IPS DF 4.7 (cell line): ENCODE results near the gene IFI35.
"Not testable (repeated sequence)": the region's sequence is repeated elsewhere in the genome, so short reads cannot be mapped to it uniquely, and the experiment has no call there.

ENCODE experiments used
- DNase-seq: peaks from one replicate; pipeline ENCODE4 v3.0.0-alpha.2; 2013; ENCODE audit warnings: low spot score; ENCODE audit errors: extremely low read depth

The IFI35 gene

GRCh38 chr17:43024407-43025289 is 18.1 kb downstream of the IFI35 start, which contains the start of gene RND2:
Gene RND2, plus strand, starts transcription at chr17:43025231. Its CDS starts 117 bp downstream, at chr17:43025348.
- peak; percentile 96 for DNase-seq

- DNase-seq = no peak
Measured at GRCh38 chr17:43025290-43025657, 18.7 kb downstream of the IFI35 start.

GRCh38 chr17:43025766-43026537 is 19.4 kb downstream of the IFI35 start:
- no peak for DNase-seq

- no peak for DNase-seq
Measured at GRCh38 chr17:43026595-43026994, 20.0 kb downstream of the IFI35 start.

- no peak for DNase-seq
Measured at GRCh38 chr17:43027091-43028032, 20.8 kb downstream of the IFI35 start.

GRCh38 chr17:43028221-43028861 is 21.8 kb downstream of the IFI35 start:
- no peak for DNase-seq

- DNase-seq = no peak
Measured at GRCh38 chr17:43030137-43030767, 23.7 kb downstream of the IFI35 start.

GRCh38 chr17:43031666-43032065 is 25.1 kb downstream of the IFI35 start:
- DNase-seq = no peak

GRCh38 chr17:43033948-43034881 is 27.6 kb downstream of the IFI35 start:
- DNase-seq = no peak

- no peak for DNase-seq
Measured at GRCh38 chr17:43034894-43035293, 28.3 kb downstream of the IFI35 start.

- no peak for DNase-seq
Measured at GRCh38 chr17:43039646-43040045, 33.1 kb downstream of the IFI35 start.

GRCh38 chr17:43040655-43041054 is 34.1 kb downstream of the IFI35 start:
- no peak for DNase-seq

GRCh38 chr17:43042025-43042628 is 35.5 kb downstream of the IFI35 start:
- no peak for DNase-seq

- DNase-seq = no peak
Measured at GRCh38 chr17:43043307-43043706, 36.7 kb downstream of the IFI35 start.

- DNase-seq = no peak
Measured at GRCh38 chr17:43044024-43044423, 37.4 kb downstream of the IFI35 start.

GRCh38 chr17:43051969-43052368 is 45.4 kb downstream of the IFI35 start:
- DNase-seq = no peak

- not testable (repeated sequence) for DNase-seq
Measured at GRCh38 chr17:43053008-43053407, 46.4 kb downstream of the IFI35 start.

- DNase-seq = no peak
Measured at GRCh38 chr17:43056051-43056450, 49.5 kb downstream of the IFI35 start.
